H7 (cell line): ENCODE measurements around the gene SUPT3H. TPM values are rescaled to one million over a fixed set of nuclear protein-coding genes. Genes with fewer than 3 reads are reported as not detected.
"Not testable (repeated sequence)": the region's sequence is repeated elsewhere in the genome, so short reads cannot be mapped to it uniquely, and the experiment has no call there.

Source experiments
- DNase-seq: peaks from one replicate; pipeline ENCODE4 v3.0.0; 2012
- H3K27me3 ChIP-seq: 2 replicates; pipeline ENCODE4 v1.6.0; 2011; ENCODE audit warnings: mild to moderate bottlenecking, low read length; ENCODE audit not compliant: control insufficient read depth, insufficient read depth
- H3K36me3 ChIP-seq: replicated peaks from 2 replicates; pipeline ENCODE4 v1.5.1; 2011; ENCODE audit warnings: low read length; ENCODE audit not compliant: control insufficient read depth, insufficient read depth
- H3K4me3 ChIP-seq: 2 replicates; pipeline ENCODE4 v1.5.1; 2011; ENCODE audit warnings: low read depth, mild to moderate bottlenecking, control low read depth, low read length, moderate library complexity; ENCODE audit not compliant: insufficient read depth
- total RNA-seq: library from RNA; depleted of rRNA; stranded (reverse); fragments of >200 nt; shearing (Covaris generic); gene quantifications from 2 replicates; pipeline ENCODE4 v1.2.3, GENCODE V29; 2014

Gene SUPT3H
- total RNA-seq, 1 experiment from 2014 or later: 13.3 TPM

- Histone ChIP-seq H3K36me3 (no peaks in the 10 kb centered on the region), H3K27me3 (no peaks in the 10 kb centered on the region), H3K4me3 (no peak overlapping the region)
- DNase-seq: no peak
Measured at GRCh38 chr6:45175272-45175671, 202.5 kb downstream of the SUPT3H start.

- no peak for DNase-seq
- Histone ChIP-seq H3K4me3 (no peak overlapping the region), H3K27me3 (no peaks in the 10 kb centered on the region), H3K36me3 (no peaks in the 10 kb centered on the region)
Measured at GRCh38 chr6:45174045-45174444, 203.7 kb downstream of the SUPT3H start.

DNA sequence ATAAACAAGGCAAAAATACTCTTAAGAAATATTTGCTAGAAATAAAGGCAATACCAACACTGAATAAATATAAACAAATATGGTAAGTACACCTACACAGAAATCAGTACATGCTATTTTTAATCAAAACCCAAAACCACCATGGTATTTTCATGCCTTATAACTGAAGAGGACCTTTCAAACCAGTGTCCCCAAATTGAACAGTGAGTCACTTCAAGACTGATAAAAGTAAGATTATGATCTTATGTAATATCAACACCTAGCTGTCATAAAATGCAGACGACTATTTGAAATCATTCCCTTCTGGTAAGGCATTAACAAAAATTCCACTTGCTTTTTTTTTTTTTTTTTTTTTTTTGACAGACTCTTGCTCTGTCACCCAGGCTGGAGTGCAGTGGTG is 206.4 kb downstream of the SUPT3H start:
- DNase-seq: no peak
- H3K27me3 ChIP-seq: no peaks in the 10 kb centered on the region
- H3K4me3 ChIP-seq: no peak overlapping the region
- no peaks in the 10 kb centered on the region for H3K36me3 ChIP-seq

- Histone ChIP-seq H3K4me3 (no peak overlapping the region), H3K27me3 (no peaks in the 10 kb centered on the region), H3K36me3 (no peaks in the 10 kb centered on the region)
- no peak for DNase-seq
Measured at GRCh38 chr6:45170309-45170708, 207.4 kb downstream of the SUPT3H start.

GRCh38 chr6:45169815-45170214 is 207.9 kb downstream of the SUPT3H start:
- no peak for DNase-seq
- H3K4me3 ChIP-seq: no peak overlapping the region
- no peaks in the 10 kb centered on the region for H3K27me3 ChIP-seq
- H3K36me3 ChIP-seq: no peaks in the 10 kb centered on the region

DNA sequence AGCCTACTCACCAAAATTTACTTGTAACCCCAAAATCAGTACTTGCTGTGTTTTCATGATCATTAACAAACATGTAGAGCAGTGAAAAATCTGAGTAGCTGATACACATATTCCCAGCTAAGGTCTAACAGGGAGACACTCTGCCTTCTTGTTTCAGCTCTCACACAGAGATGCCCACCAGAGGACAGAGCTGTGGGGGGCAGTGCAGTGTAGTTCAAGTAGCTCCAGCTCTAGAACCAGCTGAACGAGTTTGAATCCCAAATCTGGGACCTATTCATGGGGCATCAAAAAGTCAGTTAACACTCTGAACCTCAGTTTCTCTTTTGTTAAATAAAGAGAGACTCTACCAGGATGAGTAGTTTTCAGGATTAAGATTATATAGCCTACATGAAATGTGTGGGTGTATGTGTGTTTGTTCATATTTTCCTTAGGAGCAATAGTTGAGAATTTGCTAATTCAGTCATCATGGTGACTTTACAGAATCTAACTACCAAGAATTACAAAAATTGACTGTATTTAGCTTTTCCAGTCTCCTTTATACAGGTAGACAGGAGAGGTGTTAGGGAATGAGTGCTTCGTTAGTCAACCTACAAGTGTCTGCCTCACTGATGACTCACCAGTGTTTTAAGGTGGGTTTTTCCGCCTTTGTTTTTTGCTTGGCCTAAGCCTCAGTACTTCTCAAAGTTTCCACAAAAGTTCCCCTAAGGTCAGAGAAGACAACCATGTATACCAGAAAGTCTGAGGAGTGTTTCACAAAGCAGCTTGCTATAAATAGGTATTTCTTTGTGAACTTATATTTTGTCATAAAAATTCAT is 213.6 kb downstream of the SUPT3H start:
- no peaks in the 10 kb centered on the region for H3K27me3 ChIP-seq
- no peak overlapping the region for H3K4me3 ChIP-seq
- no peaks in the 10 kb centered on the region for H3K36me3 ChIP-seq
- DNase-seq: no peak

GRCh38 chr6:45160305-45160704 is 217.4 kb downstream of the SUPT3H start:
- H3K27me3 ChIP-seq: no peaks in the 10 kb centered on the region
- DNase-seq: no peak

GRCh38 chr6:45156075-45156474 is 221.7 kb downstream of the SUPT3H start:
- H3K36me3 ChIP-seq: no peaks in the 10 kb centered on the region
- DNase-seq: no peak
- H3K4me3 ChIP-seq: no peak overlapping the region

More at GRCh38 chr6:45160305-45160704, 217.4 kb downstream of the SUPT3H start:
- Histone ChIP-seq H3K4me3 (no peak overlapping the region), H3K36me3 (no peaks in the 10 kb centered on the region)

GRCh38 chr6:45155341-45155894 is 222.3 kb downstream of the SUPT3H start:
- Histone ChIP-seq H3K36me3 (no peaks in the 10 kb centered on the region), H3K4me3 (no peak overlapping the region), H3K27me3 (no peaks in the 10 kb centered on the region)
- no peak for DNase-seq

More at GRCh38 chr6:45156075-45156474, 221.7 kb downstream of the SUPT3H start:
- H3K27me3 ChIP-seq: no peaks in the 10 kb centered on the region

DNA sequence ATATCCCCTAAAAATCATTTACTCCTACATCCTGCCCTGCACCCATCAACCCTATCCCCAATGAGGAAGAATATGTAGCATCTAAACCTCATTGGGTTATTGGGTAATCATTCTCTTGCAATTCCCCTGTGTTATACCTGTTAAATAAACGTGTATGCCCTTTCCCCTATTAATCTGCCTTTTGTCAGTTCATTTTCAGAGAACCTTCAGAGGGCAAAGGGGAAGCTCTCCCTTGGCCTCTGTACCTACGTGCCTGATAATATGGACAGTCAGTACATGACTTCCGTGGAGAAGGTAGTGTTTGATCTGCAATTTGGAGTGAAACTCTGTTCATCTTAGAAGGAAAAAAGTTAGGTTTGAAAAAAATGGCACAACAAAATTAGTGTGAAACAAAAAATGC is 223.1 kb downstream of the SUPT3H start:
- H3K27me3 ChIP-seq: no peaks in the 10 kb centered on the region
- H3K36me3 ChIP-seq: no peaks in the 10 kb centered on the region
- DNase-seq: no peak
- no peak overlapping the region for H3K4me3 ChIP-seq

GRCh38 chr6:45148711-45149341 is 228.9 kb downstream of the SUPT3H start:
- H3K4me3 ChIP-seq: no peak overlapping the region
- no peaks in the 10 kb centered on the region for H3K36me3 ChIP-seq
- no peak for DNase-seq
- no peaks in the 10 kb centered on the region for H3K27me3 ChIP-seq

DNA sequence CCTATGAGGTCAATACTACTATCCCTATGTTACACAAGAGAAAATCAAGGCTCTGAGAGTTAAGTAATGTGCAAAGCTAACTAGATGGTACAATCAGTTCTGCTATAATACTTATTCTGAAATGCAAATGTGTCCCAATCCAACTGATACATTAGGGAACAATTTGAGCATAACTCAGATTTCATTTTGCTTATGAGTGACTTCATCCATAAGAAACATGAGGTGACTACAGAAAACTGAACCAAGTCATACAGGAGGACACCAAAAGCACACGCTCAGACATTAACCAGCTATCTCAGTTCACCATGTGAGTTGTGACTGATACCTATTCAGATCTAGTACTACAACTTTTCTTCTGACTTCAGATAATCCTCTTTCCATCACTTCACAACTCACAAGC is 229.5 kb downstream of the SUPT3H start:
- Histone ChIP-seq H3K27me3 (no peaks in the 10 kb centered on the region), H3K4me3 (no peak overlapping the region), H3K36me3 (no peaks in the 10 kb centered on the region)
- DNase-seq: no peak

DNA sequence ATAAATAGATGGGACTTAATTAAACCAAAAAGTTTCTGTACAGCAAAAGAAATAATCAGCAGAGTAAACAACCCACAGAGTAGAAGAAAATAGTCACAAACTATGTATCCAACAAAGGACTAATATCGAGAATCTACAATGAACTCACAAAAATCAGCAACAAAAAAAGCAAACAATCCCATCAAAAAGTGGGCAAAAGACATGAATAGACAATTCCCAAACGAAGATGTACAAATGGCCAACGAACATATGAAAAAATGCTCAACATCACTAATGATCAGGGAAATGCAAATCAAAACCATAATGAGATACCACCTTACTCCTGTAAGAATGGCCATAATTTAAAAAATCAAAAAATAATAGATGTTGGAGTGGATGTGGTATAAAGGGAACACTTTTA is 232.1 kb downstream of the SUPT3H start:
- DNase-seq, H3K4me3 ChIP-seq, H3K27me3 ChIP-seq, H3K36me3 ChIP-seq: not testable (repeated sequence)

DNA sequence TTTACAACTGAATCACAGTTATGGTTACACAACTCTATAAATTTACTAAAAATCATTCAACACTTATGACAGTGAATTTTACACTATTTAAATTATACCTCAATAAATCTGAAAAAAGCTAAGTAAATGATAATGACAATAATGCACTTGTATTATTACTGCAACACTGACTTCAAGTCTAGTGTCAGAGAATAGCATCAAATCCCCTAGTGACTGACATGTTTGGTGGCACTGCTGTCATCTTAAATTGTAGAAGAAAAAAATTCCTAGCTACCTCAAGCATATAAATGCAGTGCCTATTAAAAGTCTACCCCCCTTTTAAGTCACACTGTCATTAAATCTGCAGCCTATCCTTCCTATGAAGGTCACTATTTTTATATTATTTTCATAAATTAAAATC is 239.0 kb downstream of the SUPT3H start:
- Histone ChIP-seq H3K4me3 (no peak overlapping the region), H3K27me3 (no peaks in the 10 kb centered on the region), H3K36me3 (no peaks in the 10 kb centered on the region)
- no peak for DNase-seq

DNA sequence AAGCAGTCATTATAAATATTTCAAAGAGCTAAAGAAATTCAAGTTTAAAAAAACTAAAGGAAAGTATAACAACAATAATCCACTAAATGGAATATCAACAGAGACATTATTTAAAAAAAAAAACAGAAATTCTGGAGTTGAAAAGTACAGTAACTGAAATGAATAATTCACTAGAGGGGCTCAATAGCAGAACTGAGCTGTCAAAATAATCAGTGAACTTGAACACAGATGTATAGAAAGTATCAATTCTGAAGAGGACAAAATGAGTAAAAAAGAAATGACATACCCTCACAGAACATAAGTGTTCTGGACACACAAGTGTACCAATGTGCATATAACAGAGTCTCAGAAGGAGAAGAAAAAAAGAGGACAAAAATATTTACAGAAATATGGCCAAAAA is 241.2 kb downstream of the SUPT3H start:
- no peaks in the 10 kb centered on the region for H3K27me3 ChIP-seq
- H3K36me3 ChIP-seq: no peaks in the 10 kb centered on the region
- no peak for DNase-seq
- no peak overlapping the region for H3K4me3 ChIP-seq
